OCI-LY7 (cell line): Measurements from ENCODE around the gene SIGLEC1. TPM values are rescaled to one million over a fixed set of nuclear protein-coding genes. Genes with fewer than 3 reads are reported as not detected.

Experiments used
- BruUV-seq: library from RNA; stranded (reverse); fragments of 400-500 nt; replicated peaks from 2 replicates; lab custom pipeline; 2021; lab: Mats Ljungman, UMichigan
- CTCF ChIA-PET: fragments of 300-600 bp; sonication (Branson Sonifier 250); formaldehyde crosslinking; loops from one replicate; lab custom pipeline; 2022; ENCODE audit warnings: antibody characterized with exemption; ENCODE audit not compliant: unreplicated experiment; lab: Charles Lee
- POLR2A ChIA-PET: fragments of 300-600 bp; sonication (Branson Sonifier 250); formaldehyde crosslinking; loops from one replicate; lab custom pipeline; 2022; ENCODE audit warnings: antibody characterized with exemption; lab: Charles Lee
- DNase-seq: peaks from one replicate; pipeline ENCODE4 v3.0.0-alpha.2; 2015; ENCODE audit warnings: low spot score
- H2AFZ ChIP-seq: fragments of 200-600 bp; sonication (generic), shearing (Covaris generic); 2 replicates; pipeline ENCODE4 v1.6.1; 2014; ENCODE audit warnings: mild to moderate bottlenecking, antibody characterized with exemption, low read length, moderate library complexity
- H3K27ac ChIP-seq: fragments of 200-600 bp; sonication (generic); 2 replicates; pipeline ENCODE4 v1.5.1; 2014; ENCODE audit warnings: mixed run types, low read depth, mild to moderate bottlenecking, moderate library complexity, low read length, inconsistent platforms; ENCODE audit not compliant: poor library complexity, severe bottlenecking
- H3K36me3 ChIP-seq: fragments of 200-600 bp; sonication (generic); 2 replicates; pipeline ENCODE4 v1.6.1; 2014; ENCODE audit warnings: mild to moderate bottlenecking, antibody characterized with exemption, low read length, moderate library complexity, mixed read lengths; ENCODE audit not compliant: insufficient read depth
- H3K4me1 ChIP-seq: fragments of 200-600 bp; sonication (generic); 2 replicates; pipeline ENCODE4 v1.5.1; 2014; ENCODE audit warnings: mild to moderate bottlenecking, low read length; ENCODE audit not compliant: insufficient read depth, poor library complexity, severe bottlenecking
- H3K4me2 ChIP-seq: fragments of 200-600 bp; sonication (generic); 2 replicates; pipeline ENCODE4 v1.6.1; 2014; ENCODE audit warnings: mild to moderate bottlenecking, low read length
- H3K4me3 ChIP-seq: fragments of 200-600 bp; sonication (generic); 2 replicates; pipeline ENCODE4 v1.5.1; 2014; ENCODE audit warnings: mild to moderate bottlenecking, low read depth, low read length; ENCODE audit not compliant: poor library complexity, severe bottlenecking
- H3K79me2 ChIP-seq: fragments of 200-600 bp; sonication (generic); 2 replicates; pipeline ENCODE4 v1.6.1; 2016; ENCODE audit warnings: low read depth, mild to moderate bottlenecking, low read length, moderate library complexity, mixed read lengths; ENCODE audit not compliant: insufficient read depth
- H3K9me2 ChIP-seq: fragments of 200-600 bp; sonication (generic); 2 replicates; pipeline ENCODE4 v1.6.1; 2016; ENCODE audit warnings: mild to moderate bottlenecking, low read length, mixed read lengths; ENCODE audit not compliant: insufficient read depth
- H3K9me3 ChIP-seq: fragments of 200-600 bp; sonication (generic); 2 replicates; pipeline ENCODE4 v1.6.1; 2014; ENCODE audit warnings: mild to moderate bottlenecking, mixed run types, low read length, mixed read lengths
- H4K20me1 ChIP-seq: fragments of 200-600 bp; sonication (generic); 2 replicates; pipeline ENCODE4 v1.6.1; 2014; ENCODE audit warnings: mild to moderate bottlenecking, antibody characterized with exemption, low read length, moderate library complexity, mixed read lengths; ENCODE audit not compliant: insufficient read depth
- EZH2phosphoT487 ChIP-seq: fragments of 200-600 bp; sonication (generic); IDR thresholded peaks from 2 replicates; pipeline ENCODE4 v1.6.1; 2018; ENCODE audit warnings: low read depth, borderline replicate concordance, mild to moderate bottlenecking, mixed run types, antibody characterized with exemption, low read length, moderate library complexity, mixed read lengths
- intact Hi-C: fragments of 100-400 bp; cut with micrococcal nuclease; formaldehyde crosslinking; loops from one replicate; pipeline ENCODE4 v1.10.0; 2022; ENCODE audit not compliant: unreplicated experiment
- total RNA-seq, 2 experiments: library from RNA; depleted of rRNA in 1 of 2; stranded (reverse); fragments of >200 nt in 1 of 2; shearing (Covaris generic) in 1 of 2; gene quantifications; 2 replicates each; pipeline ENCODE4 v1.2.3, GENCODE V29; 2014 to 2022
- TF ChIP-seq, protein P1 (sequence below): fragments of 200-600 bp; sonication (generic); conservative IDR thresholded peaks from 2 replicates; pipeline ENCODE4 v1.5.1; 2014; ENCODE audit warnings: mild to moderate bottlenecking, antibody characterized with exemption, low read length, moderate library complexity, mixed read lengths

The SIGLEC1 gene
- total RNA-seq, 2 experiments from 2014 or later, result 0.11 TPM; not detected in 1

DNA sequence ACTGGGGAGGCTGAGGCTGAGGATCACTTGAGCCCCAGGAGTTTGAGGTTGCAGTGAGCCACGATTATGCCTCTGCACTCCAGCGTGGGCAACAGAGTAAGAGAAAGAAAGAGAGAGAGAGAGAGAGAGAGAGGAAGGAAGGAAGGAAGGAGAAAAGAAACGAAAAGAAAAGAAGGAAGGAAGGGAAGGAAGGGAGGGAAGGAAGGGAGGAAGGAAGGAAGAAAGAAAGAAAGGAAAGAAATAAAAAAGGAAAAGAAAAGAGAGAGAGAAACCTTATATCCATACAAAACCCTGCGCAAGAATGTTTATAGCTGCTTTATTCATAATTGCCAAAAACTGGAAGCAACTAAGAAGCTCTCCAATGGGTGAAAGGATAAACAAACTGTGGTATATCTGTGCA is 12.0 kb upstream of the SIGLEC1 start:
- H3K9me3 ChIP-seq, result no peaks in the 10 kb centered on the region
- H3K9me2 ChIP-seq, result no peaks in the 10 kb centered on the region
- H3K4me2 ChIP-seq, result no peak overlapping the region
- no peak overlapping the region for H3K27ac ChIP-seq
- peaks cover 13% of the 10 kb centered on the region for H3K4me1 ChIP-seq
- TF ChIP-seq, protein P1, sequence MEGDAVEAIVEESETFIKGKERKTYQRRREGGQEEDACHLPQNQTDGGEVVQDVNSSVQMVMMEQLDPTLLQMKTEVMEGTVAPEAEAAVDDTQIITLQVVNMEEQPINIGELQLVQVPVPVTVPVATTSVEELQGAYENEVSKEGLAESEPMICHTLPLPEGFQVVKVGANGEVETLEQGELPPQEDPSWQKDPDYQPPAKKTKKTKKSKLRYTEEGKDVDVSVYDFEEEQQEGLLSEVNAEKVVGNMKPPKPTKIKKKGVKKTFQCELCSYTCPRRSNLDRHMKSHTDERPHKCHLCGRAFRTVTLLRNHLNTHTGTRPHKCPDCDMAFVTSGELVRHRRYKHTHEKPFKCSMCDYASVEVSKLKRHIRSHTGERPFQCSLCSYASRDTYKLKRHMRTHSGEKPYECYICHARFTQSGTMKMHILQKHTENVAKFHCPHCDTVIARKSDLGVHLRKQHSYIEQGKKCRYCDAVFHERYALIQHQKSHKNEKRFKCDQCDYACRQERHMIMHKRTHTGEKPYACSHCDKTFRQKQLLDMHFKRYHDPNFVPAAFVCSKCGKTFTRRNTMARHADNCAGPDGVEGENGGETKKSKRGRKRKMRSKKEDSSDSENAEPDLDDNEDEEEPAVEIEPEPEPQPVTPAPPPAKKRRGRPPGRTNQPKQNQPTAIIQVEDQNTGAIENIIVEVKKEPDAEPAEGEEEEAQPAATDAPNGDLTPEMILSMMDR, result no peak
- no peak for TF ChIP-seq EZH2phosphoT487
- ChIA-PET CTCF (no interaction called here), POLR2A (no interaction called here)
- H3K4me3 ChIP-seq, result no peak overlapping the region
- no peak for DNase-seq
- intact Hi-C loops, result no loop called here
- H3K79me2 ChIP-seq, result no peaks in the 10 kb centered on the region
- H3K36me3 ChIP-seq, result no peaks in the 10 kb centered on the region
- H2AFZ ChIP-seq, result no peak overlapping the region
- no TSS peak for BruUV-seq
- no peaks in the 10 kb centered on the region for H4K20me1 ChIP-seq

DNA sequence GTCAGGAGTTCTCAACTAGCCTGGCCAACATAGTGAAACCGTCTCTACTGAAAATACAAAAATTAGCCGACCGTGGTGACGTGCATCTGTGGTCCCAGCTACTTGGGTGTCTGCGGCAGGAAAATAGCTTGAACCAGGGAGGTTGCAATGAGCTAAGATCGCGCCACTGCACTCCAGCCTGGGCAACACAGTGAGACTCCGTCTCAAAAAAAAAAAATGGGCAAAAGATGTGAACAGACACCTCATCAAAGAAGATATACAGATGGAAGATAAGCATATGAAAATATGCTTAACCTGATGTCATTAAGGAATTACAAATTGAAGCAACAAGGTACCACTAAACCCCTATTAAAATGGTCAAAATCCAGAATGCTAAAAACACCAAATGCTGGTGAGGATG is 10.9 kb upstream of the SIGLEC1 start:
- Histone ChIP-seq H3K4me3 (no peak overlapping the region), H3K4me1 (peaks cover 13% of the 10 kb centered on the region), H3K27ac (no peak overlapping the region), H2AFZ (no peak overlapping the region), H3K79me2 (no peaks in the 10 kb centered on the region), H3K4me2 (no peak overlapping the region), H4K20me1 (no peaks in the 10 kb centered on the region), H3K9me2 (no peaks in the 10 kb centered on the region), H3K9me3 (no peaks in the 10 kb centered on the region), H3K36me3 (no peaks in the 10 kb centered on the region)
- BruUV-seq, result no TSS peak
- no peak for TF ChIP-seq EZH2phosphoT487
- TF ChIP-seq, protein P1, result no peak
- ChIA-PET CTCF (no interaction called here), POLR2A (no interaction called here)
- intact Hi-C loops, result no loop called here
- no peak for DNase-seq

DNA sequence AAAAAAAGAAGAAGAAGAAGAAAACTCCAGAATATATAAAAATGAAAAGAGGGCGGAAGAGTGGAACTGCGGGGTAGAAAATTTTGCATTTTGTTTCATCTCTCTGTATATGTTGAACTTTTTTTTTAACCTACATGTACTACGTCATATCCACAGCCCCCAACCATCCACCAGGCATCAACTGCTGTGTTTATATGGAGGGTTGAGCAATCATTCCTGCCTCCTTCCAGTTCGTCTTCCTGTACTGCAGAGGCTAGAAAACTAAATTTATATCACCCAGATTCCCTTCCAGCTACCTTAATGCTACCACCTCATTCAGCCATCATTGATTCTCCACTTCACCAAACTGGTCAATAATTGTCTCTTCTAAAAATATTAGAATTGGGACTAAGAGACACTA is 9.5 kb upstream of the SIGLEC1 start:
- Histone ChIP-seq H3K79me2 (no peaks in the 10 kb centered on the region), H3K27ac (no peak overlapping the region), H2AFZ (no peak overlapping the region), H3K36me3 (no peaks in the 10 kb centered on the region), H3K9me3 (no peaks in the 10 kb centered on the region), H3K4me3 (no peak overlapping the region), H3K4me2 (no peak overlapping the region), H3K9me2 (no peaks in the 10 kb centered on the region), H3K4me1 (peaks cover 13% of the 10 kb centered on the region), H4K20me1 (no peaks in the 10 kb centered on the region)
- no TSS peak for BruUV-seq
- intact Hi-C loops, result no loop called here
- POLR2A ChIA-PET, result interaction anchor here (0.6 to 1.0 kb wide), 4 partner anchors 23 to 468 kb away, joined by 3 to 6 read pairs (median 3); no protein-coding TSS in a partner anchor
- CTCF ChIA-PET, result no interaction called here
- no peak for DNase-seq
- TF ChIP-seq, protein P1, result no peak
- no peak for TF ChIP-seq EZH2phosphoT487
